ENCODE data around the gene SLC11A1.

SLC11A1 gene

GRCh38 chr2:218405746-218406208 lies 23.7 kb downstream of the SLC11A1 start:
- DNase-seq, result no peak

GRCh38 chr2:218406209-218406948 lies 24.3 kb downstream of the SLC11A1 start:
- peak; percentile 97 for DNase-seq

- DNase-seq, result peak; percentile 48
Observed at GRCh38 chr2:218406949-218407618, 25.0 kb downstream of the SLC11A1 start.

GRCh38 chr2:218407717-218408116 lies 25.6 kb downstream of the SLC11A1 start:
- no peak for DNase-seq

- no peak for DNase-seq
Observed at GRCh38 chr2:218418321-218418716, 36.2 kb downstream of the SLC11A1 start.

- DNase-seq, result no peak
Observed at GRCh38 chr2:218418717-218419458, 36.8 kb downstream of the SLC11A1 start, which contains the start of gene VIL1. Gene VIL1 (plus strand): TSS chr2:218419123. CDS start chr2:218423779, 4,656 bp downstream.

- no peak for DNase-seq
Observed at GRCh38 chr2:218419630-218420216, 37.6 kb downstream of the SLC11A1 start.

GRCh38 chr2:218421027-218421426 lies 39.0 kb downstream of the SLC11A1 start:
- DNase-seq, result no peak

- DNase-seq, result no peak
Observed at GRCh38 chr2:218422403-218423086, 40.5 kb downstream of the SLC11A1 start.

GRCh38 chr2:218423584-218423983 lies 41.5 kb downstream of the SLC11A1 start:
- no peak for DNase-seq

- DNase-seq, result no peak
Observed at GRCh38 chr2:218425531-218425930, 43.5 kb downstream of the SLC11A1 start.

- no peak for DNase-seq
Observed at GRCh38 chr2:218427741-218428140, 45.7 kb downstream of the SLC11A1 start.

- no peak for DNase-seq
Observed at GRCh38 chr2:218428846-218429558, 46.9 kb downstream of the SLC11A1 start.

- no peak for DNase-seq
Observed at GRCh38 chr2:218429911-218430692, 48.0 kb downstream of the SLC11A1 start.

- DNase-seq, result no peak
Observed at GRCh38 chr2:218430721-218431120, 48.6 kb downstream of the SLC11A1 start.

GRCh38 chr2:218431878-218432277 lies 49.8 kb downstream of the SLC11A1 start:
- no peak for DNase-seq

- no peak for DNase-seq
Observed at GRCh38 chr2:218432676-218433365, 50.7 kb downstream of the SLC11A1 start.

- no peak for DNase-seq
Observed at GRCh38 chr2:218434456-218434855, 52.4 kb downstream of the SLC11A1 start.

GRCh38 chr2:218435003-218435982 lies 53.2 kb downstream of the SLC11A1 start:
- DNase-seq, result no peak

Measured in fibroblast of skin of scalp (primary cell).